ENCODE measurements around the gene NREP. TPM values are rescaled to one million over a fixed set of nuclear protein-coding genes. Genes with fewer than 3 reads are reported as not detected.

The NREP gene
- total and polyA plus RNA-seq, 10 of the 15 experiments (the other 5 are each of a cell fraction or from before 2014, with no cell fraction given) = 20.6 to 117 (median 32.2) TPM

GRCh38 chr5:111742177-111742994 lies 14.6 kb downstream of the NREP start:
- 0 out of 2 replicates have a peak overlapping the region, but pooled peaks have one; percentile 6 for H3K4me3 ChIP-seq
- ChIA-PET POLR2A (no interaction called here), CTCF (interaction anchor here (1.0 to 1.5 kb wide), 2 partner anchors 12 to 192 kb away, joined by 3 to 8 read pairs; no protein-coding TSS in a partner anchor), RAD21 (ENCODE audit: unreplicated experiment) (interaction anchor here (1.0 to 2.2 kb wide), 3 partner anchors 8 to 15 kb away, joined by 4 to 6 read pairs (median 4); partner anchors contain the start of gene NREP), SMC1A (ENCODE audit: uncharacterized antibody, unreplicated experiment) (interaction anchor here (0.7 to 3.3 kb wide), 6 partner anchors 10 to 75 kb away, joined by 3 to 19 read pairs (median 5); partner anchors contain the start of gene NREP)
- in situ Hi-C loops (cut with MboI) = no loop called here
- no peaks in the 10 kb centered on the region for H4K20me1 ChIP-seq (ENCODE audit: control insufficient read depth, insufficient read depth)
- peaks cover 9% of the 10 kb centered on the region for H3K4me1 ChIP-seq (ENCODE audit: control insufficient read depth, insufficient read depth, low read length)
- no peaks in the 10 kb centered on the region for H3K79me2 ChIP-seq (ENCODE audit: control insufficient read depth, insufficient read depth, low read length)
- H3K36me3 ChIP-seq (ENCODE audit: control insufficient read depth in 2 of 2, insufficient read depth in 2 of 2, low read length in 1 of 2) = no peaks in the 10 kb centered on the region; a peak in 2 of 4 replicates
- no peak overlapping the region for H3K27ac ChIP-seq (ENCODE audit: control insufficient read depth, insufficient read depth)
- FAIRE-seq = no peak
- no peak overlapping the region for H2AFZ ChIP-seq (ENCODE audit: control insufficient read depth, low read depth, low read length)
- no TSS peak for BruUV-seq (replicated peaks)
- H3K9me3 ChIP-seq (replicated peaks; ENCODE audit: control insufficient read depth, insufficient read depth, low read length) = no peaks in the 10 kb centered on the region
- WGBS (ENCODE audit: insufficient coverage, insufficient replicate concordance, low lambda C conversion rate, missing lambda C conversion rate) = 46% methylated on average over 10 of the region's 10 CpGs
- ATAC-seq = peak; percentile 37
- no peak for DNase-seq (ENCODE audit: low read depth, low spot score)
- H3K9ac ChIP-seq (ENCODE audit: control insufficient read depth, insufficient read depth, low read length) = no peak overlapping the region
- H3K27me3 ChIP-seq (replicated peaks in 1 of 2; ENCODE audit: control insufficient read depth in 2 of 2, insufficient read depth in 2 of 2, low read length in 1 of 2) = no peaks in the 10 kb centered on the region
- intact Hi-C loops (cut with micrococcal nuclease; ENCODE audit: unreplicated experiment) = no loop called here
- H3K4me2 ChIP-seq (ENCODE audit: control insufficient read depth, insufficient read depth) = 0 out of 2 replicates have a peak overlapping the region, but pooled peaks have one; percentile 0
- TF ChIP-seq ESRRA (IDR thresholded peaks at IDR 0.05; ENCODE audit: low read length) (no peak), ZNF384 (IDR thresholded peaks at IDR 0.05; ENCODE audit: borderline replicate concordance, low read depth, low read length) (no peak), BHLHE40 (IDR thresholded peaks at IDR 0.05; ENCODE audit: borderline replicate concordance in 1 of 2, low read depth in 2 of 2, low read length in 1 of 2) (no peak), GATAD2B (conservative IDR thresholded peaks at IDR 0.05; ENCODE audit: low read depth) (no peak), REST (IDR thresholded peaks at IDR 0.05; ENCODE audit: low read depth, low read length) (no peak), MEF2B (IDR thresholded peaks at IDR 0.05; ENCODE audit: partially characterized antibody, poor library complexity, severe bottlenecking) (no peak), CUX1 (IDR thresholded peaks at IDR 0.05; ENCODE audit: insufficient replicate concordance, low read depth, low read length) (no peak), SKIL (IDR thresholded peaks at IDR 0.05; ENCODE audit: low read depth, poor library complexity, severe bottlenecking) (no peak), JUND (IDR thresholded peaks at IDR 0.05; ENCODE audit: low read depth, low read length) (no peak), BACH1 (IDR thresholded peaks at IDR 0.05; ENCODE audit: borderline replicate concordance) (no peak)

Data from GM12878 (cell line).